HCT116 (cell line): ENCODE measurements around the gene MRPL37. TPM values are rescaled to one million over a fixed set of nuclear protein-coding genes. Genes with fewer than 3 reads are reported as not detected.
A peak's percentile ranks its signal among the peaks of the same experiment; 100 is the strongest.

Experiments used
- ATAC-seq: fragments of 200-7000 bp; cut with Tn5 transposase; 2 replicates; pipeline ENCODE4 v1.9.1; 2020; ENCODE audit warnings: mild to moderate bottlenecking, moderate library complexity
- BruUV-seq: library from RNA; stranded (reverse); fragments of 400-500 nt; replicated peaks from 2 replicates; lab custom pipeline; 2021; lab: Mats Ljungman, UMichigan
- CTCF ChIA-PET: fragments of 300-600 bp; sonication (Branson Sonifier 250); formaldehyde crosslinking; loops from one replicate; lab custom pipeline; 2021; ENCODE audit warnings: antibody characterized with exemption; lab: Charles Lee
- POLR2A ChIA-PET: fragments of 300-600, 350-600 bp; sonication (Branson Sonifier 250); formaldehyde crosslinking; loops from one replicate; lab custom pipeline; 2021; ENCODE audit warnings: antibody characterized with exemption; lab: Charles Lee
- RAD21 ChIA-PET, 2 experiments: fragments of 300-600 bp; sonication (Branson Sonifier 250); formaldehyde crosslinking; loops; one replicate each; lab custom pipeline; 2023; ENCODE audit warnings: low total read pairs in 2 of 2; ENCODE audit not compliant: uncharacterized antibody in 2 of 2, unreplicated experiment in 2 of 2, low non-redundant PET in 1 of 2; lab: Charles Lee
- DNase-seq: peaks from one replicate; pipeline ENCODE4 v3.0.0-alpha.2; 2010; ENCODE audit warnings: low read depth, low spot score
- H2AFZ ChIP-seq: fragments of 200-600 bp; shearing (Covaris generic), sonication (generic); 2 replicates; pipeline ENCODE4 v1.6.1; 2017; ENCODE audit warnings: low read depth, mixed run types, mixed read lengths, antibody characterized with exemption, low read length; ENCODE audit not compliant: poor library complexity, severe bottlenecking
- H3K27ac ChIP-seq: 2 replicates; pipeline ENCODE4 v1.5.1; 2012; ENCODE audit warnings: low read depth, low read length
- H3K27me3 ChIP-seq: fragments of 200-600 bp; sonication (generic); 2 replicates; pipeline ENCODE4 v1.6.1; 2016; ENCODE audit warnings: mixed run types, low read length, mixed read lengths; ENCODE audit not compliant: insufficient read depth
- H3K36me3 ChIP-seq, 2 experiments: fragments of 200-500 bp in 1 of 2; fragments of 200-600 bp in 1 of 2; sonication (Bioruptor generic) in 1 of 2; sonication (generic) in 1 of 2; 2 replicates each; pipeline versions ENCODE4 v1.5.1 to v1.6.1; 2014 to 2016; ENCODE audit warnings: low read length in 2 of 2, inconsistent platforms in 1 of 2, mixed read lengths in 1 of 2, mixed run types in 1 of 2; ENCODE audit not compliant: insufficient read depth in 2 of 2, control insufficient read depth in 1 of 2
- H3K4me1 ChIP-seq, 2 experiments: fragments of 200-600 bp in 1 of 2; sonication (generic) in 1 of 2; 2 replicates each; pipeline versions ENCODE4 v1.5.1 to v1.6.1; 2012 to 2017; ENCODE audit warnings: low read length in 2 of 2, inconsistent platforms in 1 of 2, mild to moderate bottlenecking in 1 of 2, mixed read lengths in 1 of 2, mixed run types in 1 of 2, moderate library complexity in 1 of 2; ENCODE audit not compliant: insufficient read depth in 2 of 2, control insufficient read depth in 1 of 2
- H3K4me2 ChIP-seq: fragments of 200-600 bp; sonication (generic); 2 replicates; pipeline ENCODE4 v1.6.1; 2017; ENCODE audit warnings: mixed run types, low read length, mixed read lengths
- H3K4me3 ChIP-seq, 2 experiments: fragments of 200-600 bp in 1 of 2; sonication (generic) in 1 of 2; replicated peaks in 1 of 2; 2 replicates each; pipeline ENCODE4 v1.5.1; 2011 to 2016; ENCODE audit warnings: low read length in 2 of 2, control low read depth in 1 of 2, low read depth in 1 of 2, mild to moderate bottlenecking in 1 of 2, mixed read lengths in 1 of 2, mixed run types in 1 of 2
- H3K79me2 ChIP-seq: fragments of 200-600 bp; sonication (generic); 2 replicates; pipeline ENCODE4 v1.6.1; 2017; ENCODE audit warnings: mild to moderate bottlenecking, mixed run types, low read length, moderate library complexity, mixed read lengths; ENCODE audit not compliant: insufficient read depth
- H3K9ac ChIP-seq: fragments of 200-600 bp; sonication (generic); 2 replicates; pipeline ENCODE4 v1.6.1; 2016; ENCODE audit warnings: low read length, mixed read lengths
- H3K9me2 ChIP-seq: fragments of 200-600 bp; sonication (generic), shearing (Covaris generic); 2 replicates; pipeline ENCODE4 v1.6.1; 2017; ENCODE audit warnings: mixed run types, mild to moderate bottlenecking, moderate library complexity; ENCODE audit not compliant: insufficient read depth
- H3K9me3 ChIP-seq, 2 experiments: fragments of 200-500 bp in 1 of 2; fragments of 200-600 bp in 1 of 2; sonication (Bioruptor generic) in 1 of 2; sonication (generic) in 1 of 2; 2 replicates each; pipeline ENCODE4 v1.6.1; 2014 to 2017; ENCODE audit warnings: low read length in 2 of 2, mixed read lengths in 2 of 2, inconsistent platforms in 1 of 2, low read depth in 1 of 2, mild to moderate bottlenecking in 1 of 2, mixed run types in 1 of 2, moderate library complexity in 1 of 2; ENCODE audit not compliant: control insufficient read depth in 1 of 2, insufficient read depth in 1 of 2
- H4K20me1 ChIP-seq: fragments of 200-600 bp; sonication (generic), shearing (Covaris generic); 2 replicates; pipeline ENCODE4 v1.6.1; 2017; ENCODE audit warnings: mixed run types, mild to moderate bottlenecking, moderate library complexity; ENCODE audit not compliant: insufficient read depth
- CBX3 ChIP-seq: IDR thresholded peaks from 2 replicates; pipeline ENCODE4 v1.6.1; 2012; ENCODE audit warnings: low read depth
- CEBPB ChIP-seq: IDR thresholded peaks from 2 replicates; pipeline ENCODE4 v1.6.1; 2012; ENCODE audit warnings: low read depth
- ELF1 ChIP-seq: IDR thresholded peaks from 2 replicates; pipeline ENCODE4 v1.6.1; 2012; ENCODE audit warnings: low read depth, borderline replicate concordance
- JUND ChIP-seq: IDR thresholded peaks from 2 replicates; pipeline ENCODE4 v1.6.1; 2012
- SIN3A ChIP-seq: IDR thresholded peaks from 2 replicates; pipeline ENCODE4 v1.6.1; 2012; ENCODE audit warnings: low read depth
- SRF ChIP-seq: IDR thresholded peaks from 2 replicates; pipeline ENCODE4 v1.6.1; 2012; ENCODE audit warnings: low read depth
- YY1 ChIP-seq: IDR thresholded peaks from 2 replicates; pipeline ENCODE4 v1.6.1; 2011; ENCODE audit warnings: low read length, low read depth, moderate library complexity, mild to moderate bottlenecking; ENCODE audit not compliant: insufficient replicate concordance; ENCODE audit errors: extremely low read depth
- intact Hi-C: fragments of 100-400 bp; cut with micrococcal nuclease; formaldehyde crosslinking; loops from 2 replicates; pipeline ENCODE4 v1.10.0; 2022
- total RNA-seq: library from RNA; stranded (reverse); gene quantifications from one replicate; pipeline ENCODE4 v1.2.1, GENCODE V29; 2021; ENCODE audit not compliant: unreplicated experiment
- TF ChIP-seq, protein P1 (sequence below), 3 experiments: fragments of 200-600 bp in 1 of 3; sonication (generic) in 1 of 3; IDR thresholded peaks in 2 of 3; conservative IDR thresholded peaks in 1 of 3; 2 replicates each; pipeline ENCODE4 v1.5.1; 2012 to 2017; ENCODE audit warnings: low read depth in 2 of 3, low read length in 2 of 3, antibody characterized with exemption in 1 of 3, borderline replicate concordance in 1 of 3, control low read depth in 1 of 3, mild to moderate bottlenecking in 1 of 3, mixed read lengths in 1 of 3, mixed run types in 1 of 3, moderate library complexity in 1 of 3; ENCODE audit not compliant: insufficient read depth in 1 of 3

Gene MRPL37
- total RNA-seq, 1 experiment from 2014 or later = 132 TPM

DNA sequence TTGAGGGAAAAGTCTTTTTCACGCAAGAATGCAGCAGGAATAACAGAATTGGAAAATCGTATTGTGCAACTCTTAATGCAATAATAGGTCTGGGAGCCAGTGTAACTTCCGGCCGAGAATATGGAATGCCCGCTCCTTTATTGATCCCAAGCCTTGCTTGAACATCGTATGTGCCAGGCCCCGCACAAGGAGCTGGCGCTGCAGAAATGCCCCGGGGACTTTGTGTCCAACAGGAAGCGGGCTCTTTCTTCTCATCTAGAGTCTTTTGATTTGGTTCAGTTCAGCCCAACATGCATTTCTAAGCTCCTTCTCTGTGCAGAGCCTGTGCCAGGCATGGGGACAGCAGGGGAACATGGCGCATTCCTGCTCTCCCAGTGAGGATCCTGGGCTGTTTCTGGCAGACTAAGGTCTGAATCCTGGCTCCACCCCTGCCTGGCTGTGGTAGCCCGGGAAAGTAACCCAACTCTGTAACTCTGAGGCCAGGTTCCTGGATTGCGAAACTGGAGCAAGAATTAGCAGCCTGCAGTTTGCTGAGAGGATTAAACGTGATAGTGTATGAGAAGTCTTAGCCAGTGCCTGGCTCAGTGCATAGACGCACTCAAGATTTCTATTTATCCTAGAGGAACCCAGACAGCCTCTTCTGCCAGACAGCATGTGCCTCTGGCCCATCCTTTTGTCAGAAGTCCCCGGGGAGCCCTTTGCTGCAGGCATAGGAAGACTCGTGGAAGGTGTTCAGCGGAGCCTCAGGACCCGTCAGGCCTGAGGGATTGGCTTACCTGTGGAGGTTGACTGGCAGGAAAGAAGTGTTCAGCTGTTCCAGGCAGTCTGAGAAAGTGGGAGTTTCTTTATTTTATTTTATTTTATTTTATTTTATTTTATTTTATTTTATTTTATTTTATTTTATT lies 46.2 kb upstream of the MRPL37 start:
- H3K27ac ChIP-seq = no peak overlapping the region
- TF ChIP-seq CBX3 (no peak), YY1 (no peak), SRF (no peak), JUND (no peak), CEBPB (peak; percentile 98), ELF1 (no peak), SIN3A (no peak)
- TF ChIP-seq, protein P1, sequence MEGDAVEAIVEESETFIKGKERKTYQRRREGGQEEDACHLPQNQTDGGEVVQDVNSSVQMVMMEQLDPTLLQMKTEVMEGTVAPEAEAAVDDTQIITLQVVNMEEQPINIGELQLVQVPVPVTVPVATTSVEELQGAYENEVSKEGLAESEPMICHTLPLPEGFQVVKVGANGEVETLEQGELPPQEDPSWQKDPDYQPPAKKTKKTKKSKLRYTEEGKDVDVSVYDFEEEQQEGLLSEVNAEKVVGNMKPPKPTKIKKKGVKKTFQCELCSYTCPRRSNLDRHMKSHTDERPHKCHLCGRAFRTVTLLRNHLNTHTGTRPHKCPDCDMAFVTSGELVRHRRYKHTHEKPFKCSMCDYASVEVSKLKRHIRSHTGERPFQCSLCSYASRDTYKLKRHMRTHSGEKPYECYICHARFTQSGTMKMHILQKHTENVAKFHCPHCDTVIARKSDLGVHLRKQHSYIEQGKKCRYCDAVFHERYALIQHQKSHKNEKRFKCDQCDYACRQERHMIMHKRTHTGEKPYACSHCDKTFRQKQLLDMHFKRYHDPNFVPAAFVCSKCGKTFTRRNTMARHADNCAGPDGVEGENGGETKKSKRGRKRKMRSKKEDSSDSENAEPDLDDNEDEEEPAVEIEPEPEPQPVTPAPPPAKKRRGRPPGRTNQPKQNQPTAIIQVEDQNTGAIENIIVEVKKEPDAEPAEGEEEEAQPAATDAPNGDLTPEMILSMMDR (IDR thresholded peaks at IDR 0.05 in 2 of 3, conservative IDR thresholded peaks at IDR 0.05 in 1 of 3; ENCODE audit: borderline replicate concordance in 1 of 3, insufficient read depth in 1 of 3, low read depth in 2 of 3, low read length in 2 of 3) = no peak
- 0 out of 2 replicates have a peak, but pooled peaks have one; percentile 5 for ATAC-seq

More for the DNA sequence above, 46.2 kb upstream of the MRPL37 start:
- Histone ChIP-seq H4K20me1 (no peaks in the 10 kb centered on the region), H2AFZ (no peak overlapping the region), H3K79me2 (no peaks in the 10 kb centered on the region), H3K36me3 (no peaks in the 10 kb centered on the region), H3K4me2 (no peak overlapping the region), H3K9me2 (no peaks in the 10 kb centered on the region), H3K27me3 (no peaks in the 10 kb centered on the region), H3K9me3 (no peaks in the 10 kb centered on the region), H3K4me3 (no peak overlapping the region), H3K4me1 (peaks cover 16 to 23% of the 10 kb centered on the region in 2 experiments), H3K9ac (no peak overlapping the region)
- no TSS peak for BruUV-seq
- CTCF ChIA-PET = no interaction called here
- POLR2A ChIA-PET = no interaction called here
- DNase-seq = no peak
- RAD21 ChIA-PET = no interaction called here
- intact Hi-C loops = no loop called here
